CD14-positive monocyte (primary cell): Measurements from ENCODE around the gene GRIK4. TPM values are rescaled to one million over a fixed set of nuclear protein-coding genes. Genes with fewer than 3 reads are reported as not detected.

Source experiments
- DNase-seq, 3 donors: peaks; one replicate each; pipeline ENCODE4 v3.0.0-alpha.2; 2011 to 2022
- H2AFZ ChIP-seq: 2 replicates; pipeline ENCODE4 v1.6.0; 2012; ENCODE audit warnings: mild to moderate bottlenecking, low read depth, low read length, inconsistent platforms; ENCODE audit not compliant: insufficient read depth, poor library complexity, severe bottlenecking
- H3K27ac ChIP-seq, 2 donors: 1 replicate in 1 of 2; 2 replicates in 1 of 2; pipeline ENCODE4 v1.5.1; 2012 to 2013; ENCODE audit warnings: low read length in 2 of 2, control low read depth in 1 of 2, inconsistent platforms in 1 of 2, low read depth in 1 of 2, mild to moderate bottlenecking in 1 of 2
- H3K27me3 ChIP-seq, 2 donors: one replicate each; pipeline versions ENCODE4 v1.6.0 to v1.6.1; 2011 to 2013; ENCODE audit warnings: low read length in 2 of 2; ENCODE audit not compliant: control insufficient read depth in 2 of 2, insufficient read depth in 2 of 2
- H3K36me3 ChIP-seq, 2 donors: replicated peaks in 1 of 2; 1 replicate in 1 of 2; 2 replicates in 1 of 2; pipeline versions ENCODE4 v1.5.1 to v1.6.1; 2012 to 2013; ENCODE audit warnings: low read length in 2 of 2, control low read depth in 1 of 2, inconsistent platforms in 1 of 2, mild to moderate bottlenecking in 1 of 2; ENCODE audit not compliant: insufficient read depth in 2 of 2, control insufficient read depth in 1 of 2
- H3K4me1 ChIP-seq, 2 donors: 1 replicate in 1 of 2; 2 replicates in 1 of 2; pipeline versions ENCODE4 v1.5.1 to v1.6.1; 2012 to 2013; ENCODE audit warnings: low read length in 2 of 2, control low read depth in 1 of 2, inconsistent platforms in 1 of 2, mild to moderate bottlenecking in 1 of 2, moderate library complexity in 1 of 2; ENCODE audit not compliant: insufficient read depth in 2 of 2, control insufficient read depth in 1 of 2
- H3K4me2 ChIP-seq: replicated peaks from 2 replicates; pipeline ENCODE3; 2012; ENCODE audit warnings: low read length, moderate library complexity, mild to moderate bottlenecking; ENCODE audit not compliant: poor library complexity, severe bottlenecking; ENCODE audit errors: extremely low read depth
- H3K4me3 ChIP-seq, 3 experiments: fragments of 200-600 bp in 1 of 3; sonication (generic) in 1 of 3; replicated peaks in 1 of 3; 1 replicate in 2 of 3; 2 replicates in 1 of 3; pipeline ENCODE4 v1.5.1; 2011 to 2013; ENCODE audit warnings: low read length in 3 of 3, mild to moderate bottlenecking in 3 of 3, control low read depth in 2 of 3, low read depth in 2 of 3, inconsistent platforms in 1 of 3, moderate library complexity in 1 of 3
- H3K79me2 ChIP-seq: 2 replicates; pipeline ENCODE4 v1.6.0; 2012; ENCODE audit warnings: mild to moderate bottlenecking, control low read depth, inconsistent platforms, low read length, moderate library complexity; ENCODE audit not compliant: insufficient read depth
- H3K9ac ChIP-seq: 2 replicates; pipeline ENCODE4 v1.6.0; 2017; ENCODE audit warnings: low read length, mild to moderate bottlenecking; ENCODE audit not compliant: insufficient read depth, poor library complexity, severe bottlenecking
- H3K9me3 ChIP-seq, 2 donors: replicated peaks in 1 of 2; 1 replicate in 1 of 2; 2 replicates in 1 of 2; pipeline versions ENCODE4 v1.5.1 to v1.6.1; 2012 to 2013; ENCODE audit warnings: low read length in 2 of 2, control low read depth in 1 of 2; ENCODE audit not compliant: control insufficient read depth in 1 of 2, insufficient read depth in 1 of 2
- H4K20me1 ChIP-seq: 2 replicates; pipeline ENCODE4 v1.6.0; 2012; ENCODE audit warnings: mild to moderate bottlenecking, low read length, control low read depth, moderate library complexity; ENCODE audit not compliant: insufficient read depth
- H3K27ac Mint-ChIP-seq, 7 donors: one replicate each; pipeline ENCODE4 v1.8.0; 2020; ENCODE audit warnings: mild to moderate bottlenecking in 7 of 7, mixed read lengths in 7 of 7, moderate library complexity in 6 of 7, inconsistent platforms in 2 of 7
- H3K27me3 Mint-ChIP-seq, 3 donors: one replicate each; pipeline ENCODE4 v1.8.0; 2021 to 2022; ENCODE audit warnings: low read depth in 3 of 3, mild to moderate bottlenecking in 3 of 3, mixed read lengths in 3 of 3, moderate library complexity in 3 of 3, inconsistent platforms in 1 of 3
- H3K36me3 Mint-ChIP-seq, 2 donors: one replicate each; pipeline ENCODE4 v1.8.0; 2020; ENCODE audit warnings: mixed read lengths in 2 of 2, inconsistent platforms in 1 of 2, mild to moderate bottlenecking in 1 of 2
- H3K4me1 Mint-ChIP-seq: one replicate; pipeline ENCODE4 v1.8.0; 2020; ENCODE audit warnings: mild to moderate bottlenecking, mixed read lengths
- H3K4me3 Mint-ChIP-seq, 2 donors: one replicate each; pipeline ENCODE4 v1.8.0; 2020; ENCODE audit warnings: mild to moderate bottlenecking in 2 of 2, mixed read lengths in 2 of 2, moderate library complexity in 1 of 2
- H3K9me3 Mint-ChIP-seq, 7 donors: one replicate each; pipeline ENCODE4 v1.8.0; 2020 to 2022; ENCODE audit warnings: mixed read lengths in 7 of 7, mild to moderate bottlenecking in 6 of 7, moderate library complexity in 6 of 7, inconsistent platforms in 2 of 7
- WGBS: methylation state at CpG from one replicate; pipeline ENCODE4 v1.1.5; 2013; ENCODE audit warnings: missing lambda C conversion rate; ENCODE audit not compliant: insufficient coverage; 5-methylcytosine and 5-hydroxymethylcytosine counted together
- intact Hi-C, 2 donors: fragments of 100-400 bp; cut with micrococcal nuclease; formaldehyde crosslinking; loops; one replicate each; pipeline versions ENCODE4 v1.15.0 to v1.15.1; 2023
- polyA plus RNA-seq, 3 donors: library from polyadenylated mRNA; depleted of rRNA in 1 of 3; unstranded in 2 of 3; stranded (reverse) in 1 of 3; fragments of 300-500 nt in 2 of 3; fragments of >200 nt in 1 of 3; fragmentation: Illumina TruSeq in 2 of 3; gene quantifications; 1 replicate in 2 of 3; 2 replicates in 1 of 3; pipeline ENCODE4 v1.2.3, GENCODE V29; 2012 to 2021
- TF ChIP-seq, protein P1 (sequence below): fragments of 200-600 bp; IDR thresholded peaks from one replicate; pipeline ENCODE4 v1.8.0; 2022; ENCODE audit warnings: antibody characterized with exemption, mild to moderate bottlenecking

Gene GRIK4
- polyA plus RNA-seq, 3 donors: not detected

DNA sequence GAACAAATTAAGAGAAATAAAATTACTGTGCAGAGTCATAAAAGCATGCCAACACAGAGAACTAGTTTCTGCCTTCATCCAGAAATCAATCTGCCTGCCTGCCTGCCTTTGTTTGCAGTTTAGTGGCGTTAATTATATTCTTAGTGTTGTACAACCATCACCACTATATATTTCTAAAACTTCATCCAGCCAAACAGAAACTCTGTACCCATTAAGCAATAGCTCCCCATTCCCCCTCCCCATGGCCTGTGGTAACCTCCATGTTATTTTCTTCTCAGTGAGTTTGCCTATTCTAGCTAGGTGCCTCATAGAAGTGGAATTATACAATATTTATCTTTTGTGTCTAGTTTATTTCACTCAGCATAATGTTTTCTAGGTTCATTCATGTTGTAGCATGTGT lies 329.1 kb downstream of the GRIK4 start:
- DNase-seq: no peak
- H3K27ac Mint-ChIP-seq: no peak overlapping the region
- Histone ChIP-seq H4K20me1 (no peaks in the 10 kb centered on the region), H3K4me1 (peaks cover 4 to 9% of the 10 kb centered on the region in 2 donors), H3K4me2 (no peak overlapping the region), H3K27me3 (peaks cover 0 to 2% of the 10 kb centered on the region in 2 donors), H3K36me3 (no peaks in the 10 kb centered on the region), H3K79me2 (no peaks in the 10 kb centered on the region), H3K4me3 (no peak overlapping the region), H3K9me3 (no peaks in the 10 kb centered on the region), H3K27ac (no peak overlapping the region), H3K9ac (no peak overlapping the region), H2AFZ (no peak overlapping the region)
- H3K9me3 Mint-ChIP-seq: peaks cover 0 to 2% (median 0%) of the 10 kb centered on the region in 7 donors
- H3K27me3 Mint-ChIP-seq: peaks cover 0 to 4% (median 2%) of the 10 kb centered on the region in 3 donors
- no CpG with 5 or more reads among the region's 1 CpG for WGBS
- TF ChIP-seq, protein P1, sequence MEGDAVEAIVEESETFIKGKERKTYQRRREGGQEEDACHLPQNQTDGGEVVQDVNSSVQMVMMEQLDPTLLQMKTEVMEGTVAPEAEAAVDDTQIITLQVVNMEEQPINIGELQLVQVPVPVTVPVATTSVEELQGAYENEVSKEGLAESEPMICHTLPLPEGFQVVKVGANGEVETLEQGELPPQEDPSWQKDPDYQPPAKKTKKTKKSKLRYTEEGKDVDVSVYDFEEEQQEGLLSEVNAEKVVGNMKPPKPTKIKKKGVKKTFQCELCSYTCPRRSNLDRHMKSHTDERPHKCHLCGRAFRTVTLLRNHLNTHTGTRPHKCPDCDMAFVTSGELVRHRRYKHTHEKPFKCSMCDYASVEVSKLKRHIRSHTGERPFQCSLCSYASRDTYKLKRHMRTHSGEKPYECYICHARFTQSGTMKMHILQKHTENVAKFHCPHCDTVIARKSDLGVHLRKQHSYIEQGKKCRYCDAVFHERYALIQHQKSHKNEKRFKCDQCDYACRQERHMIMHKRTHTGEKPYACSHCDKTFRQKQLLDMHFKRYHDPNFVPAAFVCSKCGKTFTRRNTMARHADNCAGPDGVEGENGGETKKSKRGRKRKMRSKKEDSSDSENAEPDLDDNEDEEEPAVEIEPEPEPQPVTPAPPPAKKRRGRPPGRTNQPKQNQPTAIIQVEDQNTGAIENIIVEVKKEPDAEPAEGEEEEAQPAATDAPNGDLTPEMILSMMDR: no peak
- no peaks in the 10 kb centered on the region for H3K36me3 Mint-ChIP-seq
- H3K4me1 Mint-ChIP-seq: peaks cover 9% of the 10 kb centered on the region
- intact Hi-C loops: no loop called here
- H3K4me3 Mint-ChIP-seq: no peak overlapping the region

DNA sequence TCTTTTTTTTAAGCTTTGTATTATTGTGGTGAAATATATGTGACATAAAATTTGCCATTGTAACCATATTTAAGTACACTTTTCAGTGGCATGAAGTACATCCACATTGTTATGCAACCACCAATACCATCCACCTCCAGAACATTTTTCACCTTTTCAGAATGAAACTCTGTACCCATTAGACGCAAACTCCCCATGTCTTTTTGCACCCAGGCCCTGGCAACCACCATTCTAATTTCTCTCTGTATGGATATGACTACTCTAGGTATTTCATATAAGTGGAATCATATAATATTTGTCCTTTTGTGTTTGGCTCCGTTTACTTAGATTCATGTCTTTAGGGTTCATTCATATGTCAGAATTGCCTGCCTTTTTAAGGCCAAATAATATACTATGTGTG lies 329.5 kb downstream of the GRIK4 start:
- Mint-ChIP-seq H3K9me3 (peaks cover 0 to 2% (median 0%) of the 10 kb centered on the region in 7 donors), H3K27ac (no peak overlapping the region), H3K36me3 (no peaks in the 10 kb centered on the region), H3K4me1 (peaks cover 9% of the 10 kb centered on the region), H3K4me3 (no peak overlapping the region), H3K27me3 (peaks cover 0 to 4% (median 2%) of the 10 kb centered on the region in 3 donors)
- no peaks in the 10 kb centered on the region for H3K36me3 ChIP-seq
- peaks cover 4 to 9% of the 10 kb centered on the region in 2 donors for H3K4me1 ChIP-seq
- H2AFZ ChIP-seq: no peak overlapping the region
- peaks cover 0 to 2% of the 10 kb centered on the region in 2 donors for H3K27me3 ChIP-seq
- TF ChIP-seq, protein P1: no peak
- no peak overlapping the region for H3K4me3 ChIP-seq
- H3K9ac ChIP-seq: no peak overlapping the region
- no peak overlapping the region for H3K4me2 ChIP-seq
- H3K27ac ChIP-seq: no peak overlapping the region
- no peak for DNase-seq
- intact Hi-C loops: no loop called here
- no peaks in the 10 kb centered on the region for H3K9me3 ChIP-seq
- WGBS: no CpG with 5 or more reads among the region's 2 CpGs
- H3K79me2 ChIP-seq: no peaks in the 10 kb centered on the region
- H4K20me1 ChIP-seq: no peaks in the 10 kb centered on the region
